KMS-11 (cell line): ENCODE measurements around the gene RHBDD2.
"Not testable (repeated sequence)": the region's sequence is repeated elsewhere in the genome, so short reads cannot be mapped to it uniquely, and the experiment has no call there.

ENCODE experiments used
- H2AFZ ChIP-seq: fragments of 200-600 bp; sonication (generic); 2 replicates; pipeline ENCODE4 v1.6.1; 2016; ENCODE audit warnings: antibody characterized with exemption, mixed run types, low read depth
- H3K27ac ChIP-seq: fragments of 200-600 bp; sonication (generic); 2 replicates; pipeline ENCODE4 v1.6.1; 2016; ENCODE audit warnings: mild to moderate bottlenecking, mixed run types
- H3K27me3 ChIP-seq: fragments of 200-600 bp; sonication (generic); 2 replicates; pipeline ENCODE4 v1.6.1; 2017; ENCODE audit warnings: mild to moderate bottlenecking, low read depth, mixed run types, moderate library complexity; ENCODE audit not compliant: insufficient read depth
- H3K36me3 ChIP-seq: fragments of 200-600 bp; sonication (generic); 2 replicates; pipeline ENCODE4 v1.6.1; 2017; ENCODE audit warnings: mild to moderate bottlenecking, mixed run types; ENCODE audit not compliant: insufficient read depth
- H3K4me1 ChIP-seq: fragments of 200-600 bp; sonication (generic); 2 replicates; pipeline ENCODE4 v1.6.1; 2016; ENCODE audit warnings: mild to moderate bottlenecking, low read depth, mixed run types; ENCODE audit not compliant: poor library complexity, severe bottlenecking
- H3K4me2 ChIP-seq: fragments of 200-600 bp; sonication (generic); 2 replicates; pipeline ENCODE4 v1.7.0; 2016; ENCODE audit warnings: mild to moderate bottlenecking, mixed run types
- H3K4me3 ChIP-seq: fragments of 200-600 bp; sonication (generic); IDR thresholded peaks from 2 replicates; pipeline ENCODE4 v1.6.1; 2017; ENCODE audit warnings: low read depth, low read length, mixed read lengths; ENCODE audit not compliant: insufficient read depth
- H3K79me2 ChIP-seq: fragments of 200-600 bp; sonication (generic); 2 replicates; pipeline ENCODE4 v1.6.1; 2016; ENCODE audit warnings: low read depth, mixed run types; ENCODE audit not compliant: insufficient read depth
- H3K9ac ChIP-seq: fragments of 200-600 bp; sonication (generic); 2 replicates; pipeline ENCODE4 v1.6.1; 2016; ENCODE audit warnings: mild to moderate bottlenecking, mixed run types
- H4K20me1 ChIP-seq: fragments of 200-600 bp; sonication (generic); 2 replicates; pipeline ENCODE4 v1.6.1; 2016; ENCODE audit warnings: mild to moderate bottlenecking, mixed run types; ENCODE audit not compliant: insufficient read depth
- TF ChIP-seq, protein P1 (sequence below): fragments of 200-600 bp; sonication (generic); conservative IDR thresholded peaks from 2 replicates; pipeline ENCODE4 v1.6.1; 2017; ENCODE audit warnings: low read depth, mild to moderate bottlenecking, antibody characterized with exemption, low read length, moderate library complexity, mixed read lengths

Gene RHBDD2

DNA sequence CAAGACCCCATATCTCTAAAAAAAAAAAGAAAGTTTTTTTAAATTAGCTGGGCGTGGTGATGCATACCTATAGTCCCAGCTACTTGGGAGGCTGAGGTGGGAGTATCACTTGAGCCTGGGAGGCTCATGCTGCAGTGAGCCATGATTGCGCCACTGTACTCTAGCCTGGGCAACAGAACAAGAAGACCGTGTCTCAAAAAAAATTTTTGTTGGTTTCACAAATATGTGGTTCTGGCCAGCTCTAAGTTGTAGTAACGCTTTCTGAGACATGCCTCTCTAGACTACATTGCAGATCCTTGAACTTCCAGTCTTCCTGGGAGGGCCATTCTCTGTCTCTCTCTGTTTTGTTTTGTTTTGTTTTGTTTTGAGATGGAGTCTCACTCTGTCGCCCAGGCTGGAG lies 24.6 kb upstream of the RHBDD2 start:
- no peak overlapping the region for H2AFZ ChIP-seq
- TF ChIP-seq, protein P1, sequence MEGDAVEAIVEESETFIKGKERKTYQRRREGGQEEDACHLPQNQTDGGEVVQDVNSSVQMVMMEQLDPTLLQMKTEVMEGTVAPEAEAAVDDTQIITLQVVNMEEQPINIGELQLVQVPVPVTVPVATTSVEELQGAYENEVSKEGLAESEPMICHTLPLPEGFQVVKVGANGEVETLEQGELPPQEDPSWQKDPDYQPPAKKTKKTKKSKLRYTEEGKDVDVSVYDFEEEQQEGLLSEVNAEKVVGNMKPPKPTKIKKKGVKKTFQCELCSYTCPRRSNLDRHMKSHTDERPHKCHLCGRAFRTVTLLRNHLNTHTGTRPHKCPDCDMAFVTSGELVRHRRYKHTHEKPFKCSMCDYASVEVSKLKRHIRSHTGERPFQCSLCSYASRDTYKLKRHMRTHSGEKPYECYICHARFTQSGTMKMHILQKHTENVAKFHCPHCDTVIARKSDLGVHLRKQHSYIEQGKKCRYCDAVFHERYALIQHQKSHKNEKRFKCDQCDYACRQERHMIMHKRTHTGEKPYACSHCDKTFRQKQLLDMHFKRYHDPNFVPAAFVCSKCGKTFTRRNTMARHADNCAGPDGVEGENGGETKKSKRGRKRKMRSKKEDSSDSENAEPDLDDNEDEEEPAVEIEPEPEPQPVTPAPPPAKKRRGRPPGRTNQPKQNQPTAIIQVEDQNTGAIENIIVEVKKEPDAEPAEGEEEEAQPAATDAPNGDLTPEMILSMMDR: no peak
- H3K9ac ChIP-seq: no peak overlapping the region
- H3K27ac ChIP-seq: no peak overlapping the region
- no peaks in the 10 kb centered on the region for H3K4me1 ChIP-seq
- H3K4me3 ChIP-seq: no peak overlapping the region
- H3K79me2 ChIP-seq: no peaks in the 10 kb centered on the region
- no peaks in the 10 kb centered on the region for H3K36me3 ChIP-seq
- no peaks in the 10 kb centered on the region for H4K20me1 ChIP-seq
- no peak overlapping the region for H3K4me2 ChIP-seq
- H3K27me3 ChIP-seq: no peaks in the 10 kb centered on the region

DNA sequence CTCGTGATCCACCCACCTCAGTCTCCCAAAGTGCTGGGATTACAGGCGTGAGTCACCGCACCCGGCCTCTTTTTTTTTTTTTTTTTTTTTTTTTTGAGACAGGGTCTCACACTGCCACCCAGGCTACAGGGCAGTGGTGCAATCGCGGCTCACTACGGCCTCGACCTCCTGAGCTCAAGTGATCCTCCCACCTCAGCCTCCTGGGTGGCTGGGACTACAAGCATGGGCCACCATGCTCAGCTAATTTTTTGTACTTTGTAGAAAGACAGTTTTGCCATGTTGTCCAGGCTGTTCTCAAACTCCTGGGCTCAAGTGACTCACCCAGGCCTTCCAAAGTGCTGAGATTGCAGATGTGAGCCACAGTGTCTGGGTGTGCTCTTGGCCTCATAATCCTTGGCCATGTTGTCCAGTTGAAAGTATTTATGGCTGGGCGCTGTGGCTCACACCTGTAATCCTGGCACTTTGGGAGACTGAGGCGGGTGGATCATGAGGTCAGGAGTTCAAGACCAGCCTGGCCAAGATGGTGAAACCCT lies 24.0 kb upstream of the RHBDD2 start:
- not testable (repeated sequence) for H3K36me3 ChIP-seq, H3K9ac ChIP-seq, H3K4me2 ChIP-seq, H4K20me1 ChIP-seq, H3K79me2 ChIP-seq, H3K27ac ChIP-seq, H2AFZ ChIP-seq, H3K27me3 ChIP-seq, H3K4me3 ChIP-seq, H3K4me1 ChIP-seq

DNA sequence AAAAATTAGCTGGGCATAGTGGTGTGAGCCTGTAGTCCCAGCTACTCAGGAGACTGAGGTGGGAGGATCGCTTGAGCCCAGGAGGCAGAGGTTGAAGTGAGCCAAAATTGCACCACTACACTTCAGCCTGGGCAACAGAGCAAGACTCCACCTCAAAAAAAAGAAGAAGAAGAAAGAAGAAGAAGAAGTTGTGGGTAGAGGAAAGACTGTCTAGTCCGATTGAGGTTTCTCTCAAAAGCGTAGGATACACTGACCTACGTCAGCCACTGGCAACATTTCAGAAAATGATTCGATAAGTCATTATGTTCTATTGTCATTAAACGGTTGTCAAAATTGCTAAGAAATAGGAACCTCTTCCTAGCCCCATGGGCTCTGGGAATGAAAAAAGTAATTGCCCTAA lies 22.3 kb upstream of the RHBDD2 start:
- Histone ChIP-seq H4K20me1 (no peaks in the 10 kb centered on the region), H2AFZ (no peak overlapping the region), H3K4me1 (no peaks in the 10 kb centered on the region), H3K27ac (no peak overlapping the region), H3K36me3 (no peaks in the 10 kb centered on the region), H3K9ac (no peak overlapping the region), H3K27me3 (no peaks in the 10 kb centered on the region), H3K79me2 (no peaks in the 10 kb centered on the region), H3K4me2 (no peak overlapping the region), H3K4me3 (no peak overlapping the region)
- TF ChIP-seq, protein P1: no peak

DNA sequence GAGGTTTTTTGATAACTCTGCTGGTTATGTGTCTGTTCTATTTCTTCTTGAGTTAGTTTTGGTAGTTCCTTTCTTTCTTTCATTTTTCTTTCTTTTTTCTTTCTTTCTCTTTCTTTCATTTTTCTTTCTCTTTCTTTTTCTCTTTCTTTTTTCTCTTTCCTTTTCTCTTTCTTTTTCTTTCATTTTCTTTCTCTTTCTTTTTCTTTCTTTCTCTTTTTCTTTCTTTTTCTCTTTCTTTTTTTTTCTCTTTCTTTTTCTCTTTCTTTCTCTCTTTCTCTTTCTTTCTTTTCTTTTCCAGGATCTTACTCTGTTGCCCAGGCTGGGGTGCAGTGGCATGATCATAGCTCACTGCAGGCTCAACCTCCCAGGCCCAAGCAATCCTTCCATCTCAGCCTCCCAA lies 20.4 kb upstream of the RHBDD2 start:
- Histone ChIP-seq H3K79me2 (no peaks in the 10 kb centered on the region), H3K27ac (no peak overlapping the region)

DNA sequence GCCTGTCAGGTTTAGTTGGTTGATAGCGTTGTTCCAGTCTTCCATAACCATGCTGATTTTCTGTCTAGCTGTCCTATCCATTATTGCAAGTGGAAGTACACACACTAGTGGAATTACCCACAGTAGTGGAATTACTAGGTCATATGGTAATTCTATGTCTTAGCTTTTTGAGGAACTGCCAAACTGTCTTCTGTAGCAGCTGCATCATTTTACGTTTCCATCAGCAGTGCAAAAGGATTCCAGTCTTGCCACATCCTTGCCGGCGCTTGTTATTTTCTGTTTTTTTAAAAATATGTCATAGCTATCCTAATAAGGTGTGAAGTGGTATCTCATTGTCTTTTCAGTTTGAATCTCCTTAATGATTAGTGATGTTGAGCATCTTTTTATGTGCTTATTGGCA lies 17.2 kb upstream of the RHBDD2 start:
- Histone ChIP-seq H2AFZ (no peak overlapping the region), H3K9ac (no peak overlapping the region), H3K79me2 (no peaks in the 10 kb centered on the region)

More for the DNA sequence above, 20.4 kb upstream of the RHBDD2 start:
- TF ChIP-seq, protein P1: no peak
- H3K9ac ChIP-seq: no peak overlapping the region
- no peaks in the 10 kb centered on the region for H4K20me1 ChIP-seq
- H3K4me3 ChIP-seq: no peak overlapping the region
- H3K27me3 ChIP-seq: no peaks in the 10 kb centered on the region
- no peaks in the 10 kb centered on the region for H3K36me3 ChIP-seq
- H3K4me1 ChIP-seq: no peaks in the 10 kb centered on the region
- no peak overlapping the region for H2AFZ ChIP-seq
- H3K4me2 ChIP-seq: no peak overlapping the region

DNA sequence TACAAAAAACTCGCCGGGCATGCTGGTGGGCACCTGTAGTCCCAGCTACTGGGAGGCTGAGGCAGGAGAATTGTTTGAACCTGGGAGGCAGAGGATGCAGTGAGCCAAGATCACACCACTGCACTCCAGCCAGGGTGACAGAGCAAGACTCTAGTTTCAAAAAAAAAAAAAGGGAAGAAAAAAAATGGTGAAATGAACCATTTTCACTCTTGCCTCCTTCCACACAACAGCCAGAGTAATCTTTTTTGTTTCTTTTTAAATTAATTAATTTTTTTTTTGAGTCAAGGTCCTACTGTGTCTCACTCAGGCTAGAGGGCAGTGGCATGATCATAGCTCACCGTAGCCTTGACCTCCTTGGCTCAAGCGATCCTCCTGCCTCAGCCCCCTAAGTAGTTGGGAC lies 14.6 kb upstream of the RHBDD2 start:
- H3K4me2 ChIP-seq, H4K20me1 ChIP-seq, H2AFZ ChIP-seq, H3K79me2 ChIP-seq, H3K27ac ChIP-seq, H3K4me3 ChIP-seq, H3K27me3 ChIP-seq, H3K36me3 ChIP-seq, H3K9ac ChIP-seq: not testable (repeated sequence)
- peaks cover 39% of the 10 kb centered on the region for H3K4me1 ChIP-seq

More for the DNA sequence above, 17.2 kb upstream of the RHBDD2 start:
- H3K4me1 ChIP-seq: peaks cover 12% of the 10 kb centered on the region
- TF ChIP-seq, protein P1: no peak
- no peak overlapping the region for H3K4me3 ChIP-seq
- no peaks in the 10 kb centered on the region for H3K36me3 ChIP-seq
- no peaks in the 10 kb centered on the region for H3K27me3 ChIP-seq
- H3K4me2 ChIP-seq: no peak overlapping the region
- no peak overlapping the region for H3K27ac ChIP-seq
- H4K20me1 ChIP-seq: no peaks in the 10 kb centered on the region
